ENCODE measurements around the gene DAPK2. TPM values are rescaled to one million over a fixed set of nuclear protein-coding genes. Genes with fewer than 3 reads are reported as not detected.

DAPK2 gene
- total RNA-seq, 4 donors from 2014 or later, result 47.4 to 105 (median 78.7) TPM

- intact Hi-C loops (cut with DNase I), result loop anchor here (10.0 kb wide), 1 partner anchor 50 kb away; no protein-coding TSS in a partner anchor
- no peak for TF ChIP-seq POLR2A (IDR thresholded peaks at IDR 0.05)
- TF ChIP-seq CTCF (IDR thresholded peaks at IDR 0.05), result peak; percentile 69 to 95 (median 80)
- Histone ChIP-seq H3K4me1 (peaks cover 39 to 63% of the 10 kb centered on the region in 2 donors), H3K4me3 (replicated peaks in 1 of 3) (no peak overlapping the region), H3K27ac (peak overlapping the region; percentile 69 to 98 (median 90)), H3K27me3 (no peaks in the 10 kb centered on the region), H3K9me3 (no peaks in the 10 kb centered on the region), H3K36me3 (no peaks in the 10 kb centered on the region)
- 56 to 58% methylated on average over 8 of the region's 8 CpGs for WGBS, 2 donors
- DNase-seq, result peak; percentile 70 to 80
These were observed 101.1 kb downstream of the DAPK2 start for GRCh38 chr15:63945007-63945788.

- Histone ChIP-seq H3K4me3 (replicated peaks in 1 of 3) (no peak overlapping the region), H3K27me3 (no peaks in the 10 kb centered on the region), H3K36me3 (no peaks in the 10 kb centered on the region), H3K9me3 (no peaks in the 10 kb centered on the region), H3K27ac (peak overlapping the region; percentile 69 to 98 (median 90)), H3K4me1 (peaks cover 45 to 69% of the 10 kb centered on the region in 2 donors)
- no peak for DNase-seq
- TF ChIP-seq CTCF (IDR thresholded peaks at IDR 0.05), result no peak
- TF ChIP-seq POLR2A (IDR thresholded peaks at IDR 0.05), result no peak
- WGBS, 2 donors, result 86 to 92% methylated on average over 3 of the region's 3 CpGs
- intact Hi-C loops (cut with DNase I), result loop anchor here (5.0 to 10.0 kb wide), 2 partner anchors 50 to 98 kb away; no protein-coding TSS in a partner anchor
These were observed 101.7 kb downstream of the DAPK2 start for GRCh38 chr15:63944681-63944955.

- Histone ChIP-seq H3K36me3 (no peaks in the 10 kb centered on the region), H3K4me1 (peaks cover 50 to 74% of the 10 kb centered on the region in 2 donors), H3K4me3 (replicated peaks in 1 of 3) (no peak overlapping the region), H3K27ac (peak overlapping the region; percentile 90 to 98 (median 95)), H3K27me3 (no peaks in the 10 kb centered on the region), H3K9me3 (no peaks in the 10 kb centered on the region)
- TF ChIP-seq POLR2A (IDR thresholded peaks at IDR 0.05) (no peak), CTCF (IDR thresholded peaks at IDR 0.05) (no peak)
- DNase-seq, result no peak
- intact Hi-C loops (cut with DNase I), result loop anchor here (5.0 to 10.0 kb wide), 2 partner anchors 51 to 98 kb away; no protein-coding TSS in a partner anchor
- 90 to 96% methylated on average over 9 of the region's 9 CpGs for WGBS, 2 donors
These were observed 102.2 kb downstream of the DAPK2 start for GRCh38 chr15:63943829-63944680.

GRCh38 chr15:63942486-63943365 is 103.6 kb downstream of the DAPK2 start:
- intact Hi-C loops (cut with DNase I), result loop anchor here (5.0 to 10.0 kb wide), 2 partner anchors 52 to 100 kb away; no protein-coding TSS in a partner anchor
- Histone ChIP-seq H3K27me3 (no peaks in the 10 kb centered on the region), H3K36me3 (no peaks in the 10 kb centered on the region), H3K27ac (peak overlapping the region; percentile 90 to 98 (median 95)), H3K9me3 (no peaks in the 10 kb centered on the region), H3K4me1 (peaks cover 63 to 87% of the 10 kb centered on the region in 2 donors), H3K4me3 (replicated peaks in 1 of 3) (peak overlapping the region in 1 of 3 donors; percentile 8)
- 57 to 59% methylated on average over 6 of the region's 6 CpGs for WGBS, 2 donors
- TF ChIP-seq CTCF (IDR thresholded peaks at IDR 0.05) (no peak), POLR2A (IDR thresholded peaks at IDR 0.05) (peak in 1 of 2 donors; percentile 75)
- peak; percentile 72 to 73 for DNase-seq
